ENCODE measurements around the gene TIPIN. TPM values are rescaled to one million over a fixed set of nuclear protein-coding genes. Genes with fewer than 3 reads are reported as not detected.
A peak's percentile ranks its signal among the peaks of the same experiment; 100 is the strongest.
"Not testable (repeated sequence)": the region's sequence is repeated elsewhere in the genome, so short reads cannot be mapped to it uniquely, and the experiment has no call there.

The TIPIN gene
- total RNA-seq, 4 donors from 2014 or later = 2.2 to 4.0 (median 2.5) TPM; not detected in 1

GRCh38 chr15:66362776-66363175 lies 6.3 kb upstream of the TIPIN start:
- intact Hi-C loops (cut with DNase I; ENCODE audit: low total_unique reads) (no loop called here), in situ Hi-C loops (cut with MboI; ENCODE audit: low pct_ligation_motif_present in 1 of 4, low pct_unique_long_range_greater_than_20kb in 1 of 4, low sequenced_read_pairs in 3 of 4) (no loop called here)
- Histone ChIP-seq H3K9me3 (no peaks in the 10 kb centered on the region), H3K4me1 (peaks cover 0 to 6% (median 0%) of the 10 kb centered on the region in 4 donors), H3K4me3 (no peak overlapping the region), H3K27me3 (no peaks in the 10 kb centered on the region), H3K27ac (no peak overlapping the region), H3K36me3 (no peaks in the 10 kb centered on the region)
- DNase-seq = no peak
- TF ChIP-seq, protein P1, sequence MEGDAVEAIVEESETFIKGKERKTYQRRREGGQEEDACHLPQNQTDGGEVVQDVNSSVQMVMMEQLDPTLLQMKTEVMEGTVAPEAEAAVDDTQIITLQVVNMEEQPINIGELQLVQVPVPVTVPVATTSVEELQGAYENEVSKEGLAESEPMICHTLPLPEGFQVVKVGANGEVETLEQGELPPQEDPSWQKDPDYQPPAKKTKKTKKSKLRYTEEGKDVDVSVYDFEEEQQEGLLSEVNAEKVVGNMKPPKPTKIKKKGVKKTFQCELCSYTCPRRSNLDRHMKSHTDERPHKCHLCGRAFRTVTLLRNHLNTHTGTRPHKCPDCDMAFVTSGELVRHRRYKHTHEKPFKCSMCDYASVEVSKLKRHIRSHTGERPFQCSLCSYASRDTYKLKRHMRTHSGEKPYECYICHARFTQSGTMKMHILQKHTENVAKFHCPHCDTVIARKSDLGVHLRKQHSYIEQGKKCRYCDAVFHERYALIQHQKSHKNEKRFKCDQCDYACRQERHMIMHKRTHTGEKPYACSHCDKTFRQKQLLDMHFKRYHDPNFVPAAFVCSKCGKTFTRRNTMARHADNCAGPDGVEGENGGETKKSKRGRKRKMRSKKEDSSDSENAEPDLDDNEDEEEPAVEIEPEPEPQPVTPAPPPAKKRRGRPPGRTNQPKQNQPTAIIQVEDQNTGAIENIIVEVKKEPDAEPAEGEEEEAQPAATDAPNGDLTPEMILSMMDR (IDR thresholded peaks at IDR 0.05) = no peak
- 86% methylated on average over 1 of the region's 1 CpG; no CpG with 5 or more reads in 1 of the 2 donors for WGBS, 2 donors (ENCODE audit: low coverage in 1 of 2)

DNA sequence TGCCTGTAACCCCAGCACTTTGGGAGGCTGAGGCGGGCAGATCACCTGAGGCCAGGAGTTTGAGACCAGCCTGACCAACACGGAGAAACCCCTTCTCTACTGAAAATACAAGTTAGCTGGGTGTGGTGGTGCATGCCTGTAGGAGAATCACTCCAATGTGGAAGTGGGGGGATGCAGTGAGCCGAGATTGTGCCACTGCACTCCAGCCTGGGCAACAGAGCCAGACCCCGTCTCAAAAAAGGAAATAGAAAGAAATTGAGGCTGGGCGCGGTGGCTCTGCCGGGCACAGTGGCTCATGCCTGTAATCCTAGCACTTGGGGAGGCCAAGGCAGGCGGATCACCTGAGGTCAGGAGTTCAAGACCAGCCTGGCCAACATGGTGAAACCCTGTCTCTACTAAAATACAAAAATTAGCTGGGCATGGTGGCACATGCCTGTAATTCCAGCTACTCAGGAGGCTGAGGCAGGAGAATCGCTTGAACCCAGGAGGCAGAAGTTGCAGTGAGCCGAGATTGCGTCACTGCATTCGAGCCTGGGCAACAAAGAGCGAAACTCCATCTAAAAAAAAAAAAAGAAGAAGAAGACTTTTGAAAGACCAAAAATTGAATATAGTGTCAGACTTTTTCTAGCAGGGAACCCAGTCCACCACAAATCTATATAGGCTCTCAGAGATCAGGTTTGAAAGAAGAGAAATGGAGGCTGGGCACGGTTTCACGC lies 5.4 kb upstream of the TIPIN start:
- intact Hi-C loops (cut with DNase I; ENCODE audit: low total_unique reads); H3K27me3 ChIP-seq; DNase-seq; H3K9me3 ChIP-seq; in situ Hi-C loops (cut with MboI; ENCODE audit: low pct_ligation_motif_present in 1 of 4, low pct_unique_long_range_greater_than_20kb in 1 of 4, low sequenced_read_pairs in 3 of 4); H3K36me3 ChIP-seq; H3K4me3 ChIP-seq; H3K27ac ChIP-seq: not testable (repeated sequence)
- H3K4me1 ChIP-seq = peaks cover 0 to 10% (median 4%) of the 10 kb centered on the region in 4 donors
- WGBS, 2 donors (ENCODE audit: low coverage in 1 of 2) = 83 to 84% methylated on average over 2 to 15 of the region's 15 CpGs

- WGBS, 2 donors (ENCODE audit: low coverage in 1 of 2) = 69 to 79% methylated on average over 6 to 7 of the region's 7 CpGs
- peak; percentile 20 for DNase-seq
- TF ChIP-seq, protein P1 (IDR thresholded peaks at IDR 0.05) = no peak
- peak in 1 of 3 donors; percentile 48 for TF ChIP-seq POLR2AphosphoS5 (IDR thresholded peaks at IDR 0.05)
- Histone ChIP-seq H3K4me1 (peaks cover 0 to 19% (median 8%) of the 10 kb centered on the region in 4 donors), H3K27me3 (no peaks in the 10 kb centered on the region), H3K36me3 (no peaks in the 10 kb centered on the region), H3K4me3 (no peak overlapping the region), H3K27ac (peak overlapping the region in 3 of 4 donors; percentile 20 to 50 (median 48)), H3K9me3 (no peaks in the 10 kb centered on the region)
- intact Hi-C loops (cut with DNase I; ENCODE audit: low total_unique reads) (no loop called here), in situ Hi-C loops (cut with MboI; ENCODE audit: low pct_ligation_motif_present in 1 of 4, low pct_unique_long_range_greater_than_20kb in 1 of 4, low sequenced_read_pairs in 3 of 4) (loop anchor here in 1 of 4 donors (10.0 kb wide), 1 partner anchor 135 kb away; the partner anchor contains the start of gene SNAPC5)
These were observed 3.3 kb upstream of the TIPIN start for GRCh38 chr15:66359740-66360139.

- 0 to 3% methylated on average over 7 to 12 of the region's 12 CpGs for WGBS, 2 donors (ENCODE audit: low coverage in 1 of 2)
- Histone ChIP-seq H3K4me3 (peak overlapping the region; percentile 43 to 73 (median 56)), H3K27me3 (no peaks in the 10 kb centered on the region), H3K4me1 (peaks cover 0 to 19% (median 8%) of the 10 kb centered on the region in 4 donors), H3K9me3 (no peaks in the 10 kb centered on the region), H3K27ac (peak overlapping the region; percentile 64 to 88 (median 78)), H3K36me3 (no peaks in the 10 kb centered on the region)
- no peak for DNase-seq
- TF ChIP-seq POLR2A (IDR thresholded peaks at IDR 0.05) (no peak), POLR2AphosphoS5 (IDR thresholded peaks at IDR 0.05) (no peak), EP300 (IDR thresholded peaks at IDR 0.05; ENCODE audit: low read depth) (no peak)
- TF ChIP-seq, protein P1 (IDR thresholded peaks at IDR 0.05) = no peak
- in situ Hi-C loops (cut with MboI; ENCODE audit: low pct_ligation_motif_present in 1 of 4, low pct_unique_long_range_greater_than_20kb in 1 of 4, low sequenced_read_pairs in 3 of 4) = loop anchor here in 1 of 4 donors (10.0 kb wide), 1 partner anchor 139 kb away; the partner anchor contains the start of gene SNAPC5
- intact Hi-C loops (cut with DNase I; ENCODE audit: low total_unique reads) = loop anchor here (2.0 kb wide), 1 partner anchor 35 kb away; no protein-coding TSS in a partner anchor
These were observed 467 bp downstream of the TIPIN start for GRCh38 chr15:66356077-66356358.

DNA sequence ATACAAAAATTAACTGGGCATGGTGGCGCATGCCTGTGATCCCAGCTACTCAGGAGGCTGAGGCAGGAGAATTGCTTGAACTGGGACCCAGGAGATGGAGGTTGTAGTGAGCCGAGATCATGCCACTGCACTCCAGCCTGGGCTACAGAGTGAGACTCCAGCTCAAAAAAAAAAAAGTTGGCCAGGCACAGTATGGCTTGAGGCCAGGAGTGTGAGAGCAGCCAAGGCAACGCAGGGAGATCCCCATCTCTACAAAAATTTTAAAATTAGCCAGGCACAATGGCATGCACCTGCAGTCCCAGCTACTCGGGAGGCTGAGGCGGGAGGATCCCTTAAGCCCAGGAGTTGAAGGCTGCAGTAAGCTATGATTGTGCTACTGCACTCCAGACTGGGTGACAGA lies 8.0 kb downstream of the TIPIN start:
- 46 to 88% methylated on average over 1 to 5 of the region's 5 CpGs for WGBS, 2 donors (ENCODE audit: low coverage in 1 of 2)
- H3K27ac ChIP-seq; in situ Hi-C loops (cut with MboI; ENCODE audit: low pct_ligation_motif_present in 1 of 4, low pct_unique_long_range_greater_than_20kb in 1 of 4, low sequenced_read_pairs in 3 of 4); H3K27me3 ChIP-seq; H3K9me3 ChIP-seq; H3K36me3 ChIP-seq; DNase-seq; intact Hi-C loops (cut with DNase I; ENCODE audit: low total_unique reads); H3K4me3 ChIP-seq; H3K4me1 ChIP-seq: not testable (repeated sequence)

Measured in transverse colon (tissue), 4 donors.